ENCODE measurements around the gene C21orf91.

C21orf91 gene

GRCh38 chr21:17746920-17747319, 72.2 kb downstream of the C21orf91 start:
- H3K4me3 ChIP-seq (ENCODE audit: low read length), result no peak overlapping the region
- no peaks in the 10 kb centered on the region for H3K36me3 ChIP-seq (ENCODE audit: control insufficient read depth, insufficient read depth, low read length, severe bottlenecking)
- DNase-seq (ENCODE audit: low read depth), result no peak
- H3K4me1 ChIP-seq (ENCODE audit: control insufficient read depth, insufficient read depth, low read length), result no peaks in the 10 kb centered on the region
- H3K9me3 ChIP-seq (ENCODE audit: control insufficient read depth, low read length), result no peaks in the 10 kb centered on the region
- no peak overlapping the region for H3K9ac ChIP-seq (ENCODE audit: low read length)
- peaks cover 8% of the 10 kb centered on the region for H3K27me3 ChIP-seq (replicated peaks; ENCODE audit: control insufficient read depth, insufficient read depth, low read length)

DNA sequence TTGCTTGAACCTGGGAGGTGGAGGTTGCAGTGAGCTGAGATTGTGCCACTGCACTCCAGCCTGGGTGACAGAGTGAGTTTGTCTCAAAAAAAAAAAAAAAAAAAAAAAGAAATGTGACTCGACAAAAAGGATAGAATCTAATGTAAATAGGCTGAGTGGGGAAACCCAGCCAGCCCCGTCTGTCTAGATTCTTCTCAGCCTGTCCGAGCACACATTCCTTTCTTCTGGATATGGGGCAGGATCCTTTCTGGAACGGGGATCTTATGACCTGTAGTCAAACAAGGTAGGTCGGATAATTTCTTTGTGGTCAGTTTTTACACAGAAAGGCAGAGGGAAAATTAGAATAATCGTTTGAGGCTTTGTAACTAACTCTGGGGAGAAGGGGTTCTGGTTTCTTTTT, 74.1 kb downstream of the C21orf91 start:
- Histone ChIP-seq H3K4me1 (ENCODE audit: control insufficient read depth, insufficient read depth, low read length) (no peaks in the 10 kb centered on the region), H3K36me3 (ENCODE audit: control insufficient read depth, insufficient read depth, low read length, severe bottlenecking) (no peaks in the 10 kb centered on the region), H3K4me3 (ENCODE audit: low read length) (no peak overlapping the region), H3K9me3 (ENCODE audit: control insufficient read depth, low read length) (no peaks in the 10 kb centered on the region), H3K9ac (ENCODE audit: low read length) (no peak overlapping the region), H3K27me3 (replicated peaks; ENCODE audit: control insufficient read depth, insufficient read depth, low read length) (peaks cover 8% of the 10 kb centered on the region)
- DNase-seq (ENCODE audit: low read depth), result no peak

DNA sequence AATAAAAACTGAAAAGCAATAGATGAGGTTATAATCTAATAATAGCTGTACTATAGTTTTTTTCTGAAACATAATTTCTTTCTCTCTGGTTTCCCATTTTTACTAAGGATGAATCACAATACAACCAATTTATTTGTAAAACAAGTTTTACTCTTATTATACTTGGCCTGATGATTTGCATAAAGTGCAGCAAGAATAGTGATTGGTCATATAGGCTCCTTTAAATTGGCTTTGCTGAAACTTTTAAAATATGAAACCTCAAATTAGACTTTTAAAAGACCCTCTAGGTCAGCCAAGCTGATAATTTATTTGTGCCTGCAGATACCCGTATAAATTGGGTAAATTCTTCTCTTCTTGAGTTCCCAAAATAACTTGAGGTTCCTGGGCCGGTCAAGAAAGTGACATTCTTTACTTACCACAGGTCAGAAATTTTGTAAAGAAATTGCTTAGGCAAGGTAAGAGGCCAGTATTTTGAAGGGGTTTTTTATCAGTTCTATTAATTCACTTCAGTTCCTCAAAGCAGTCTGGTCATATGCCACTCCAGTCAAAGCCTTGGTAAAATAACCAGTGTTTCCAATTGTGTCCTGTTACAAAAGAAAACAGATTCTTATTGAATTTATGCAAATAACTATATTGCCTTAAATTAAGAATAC, 76.1 kb downstream of the C21orf91 start:
- no peaks in the 10 kb centered on the region for H3K36me3 ChIP-seq (ENCODE audit: control insufficient read depth, insufficient read depth, low read length, severe bottlenecking)
- no peaks in the 10 kb centered on the region for H3K9me3 ChIP-seq (ENCODE audit: control insufficient read depth, low read length)
- H3K27me3 ChIP-seq (replicated peaks; ENCODE audit: control insufficient read depth, insufficient read depth, low read length), result peaks cover 8% of the 10 kb centered on the region
- H3K4me3 ChIP-seq (ENCODE audit: low read length), result no peak overlapping the region
- no peak overlapping the region for H3K9ac ChIP-seq (ENCODE audit: low read length)
- H3K4me1 ChIP-seq (ENCODE audit: control insufficient read depth, insufficient read depth, low read length), result no peaks in the 10 kb centered on the region
- DNase-seq (ENCODE audit: low read depth), result no peak

- H3K9me3 ChIP-seq (ENCODE audit: control insufficient read depth, low read length), result no peaks in the 10 kb centered on the region
- no peaks in the 10 kb centered on the region for H3K36me3 ChIP-seq (ENCODE audit: control insufficient read depth, insufficient read depth, low read length, severe bottlenecking)
- DNase-seq (ENCODE audit: low read depth), result no peak
Observed at GRCh38 chr21:17742181-17742580, 77.0 kb downstream of the C21orf91 start.

More at GRCh38 chr21:17742181-17742580, 77.0 kb downstream of the C21orf91 start:
- Histone ChIP-seq H3K4me3 (ENCODE audit: low read length) (no peak overlapping the region), H3K27me3 (replicated peaks; ENCODE audit: control insufficient read depth, insufficient read depth, low read length) (peaks cover 8% of the 10 kb centered on the region), H3K4me1 (ENCODE audit: control insufficient read depth, insufficient read depth, low read length) (no peaks in the 10 kb centered on the region), H3K9ac (ENCODE audit: low read length) (no peak overlapping the region)

All from adipocyte (in vitro differentiated cells).